MM.1S (cell line): ENCODE data around the gene DYRK3.
A peak's percentile ranks its signal among the peaks of the same experiment; 100 is the strongest.

Experiments used
- DNase-seq: peaks from one replicate; pipeline ENCODE4 v3.0.0-alpha.2; 2015
- H2AFZ ChIP-seq: fragments of 300-600 bp; sonication (generic); 2 replicates; pipeline ENCODE4 v1.6.0; 2016; ENCODE audit warnings: antibody characterized with exemption, low read length
- H3F3A ChIP-seq: fragments of 300-600 bp; sonication (generic); 2 replicates; pipeline ENCODE4 v1.6.1; 2016; ENCODE audit warnings: mild to moderate bottlenecking, antibody characterized with exemption, low read length, moderate library complexity, mixed read lengths; ENCODE audit not compliant: insufficient read depth
- H3K27ac ChIP-seq: fragments of 300-600 bp; sonication (generic); 2 replicates; pipeline ENCODE4 v1.5.1; 2016; ENCODE audit warnings: mild to moderate bottlenecking, low read length
- H3K27me3 ChIP-seq: fragments of 300-600 bp; sonication (generic); replicated peaks from 2 replicates; pipeline ENCODE4 v1.6.0; 2016; ENCODE audit warnings: low read length; ENCODE audit not compliant: insufficient read depth
- H3K36me3 ChIP-seq: fragments of 300-600 bp; sonication (generic); replicated peaks from 2 replicates; pipeline ENCODE4 v1.6.1; 2016; ENCODE audit warnings: mild to moderate bottlenecking, low read length, mixed read lengths; ENCODE audit not compliant: insufficient read depth
- H3K4me1 ChIP-seq: fragments of 300-600 bp; sonication (generic); 2 replicates; pipeline ENCODE4 v1.6.1; 2016; ENCODE audit warnings: low read length, mixed read lengths
- H3K4me2 ChIP-seq: fragments of 300-600 bp; sonication (generic); 2 replicates; pipeline ENCODE4 v1.6.0; 2016; ENCODE audit warnings: low read depth, low read length
- H3K4me3 ChIP-seq: fragments of 300-600 bp; sonication (generic); 2 replicates; pipeline ENCODE4 v1.5.1; 2016; ENCODE audit warnings: low read length, mixed read lengths
- H3K79me2 ChIP-seq: fragments of 300-600 bp; sonication (generic); 2 replicates; pipeline ENCODE4 v1.6.1; 2016; ENCODE audit warnings: mixed run types, low read length, mixed read lengths
- H3K9ac ChIP-seq: fragments of 300-600 bp; sonication (generic); 2 replicates; pipeline ENCODE4 v1.6.1; 2016; ENCODE audit warnings: low read length, mixed read lengths
- H3K9me2 ChIP-seq: fragments of 300-600 bp; sonication (generic); replicated peaks from 2 replicates; pipeline ENCODE4 v1.6.1; 2016; ENCODE audit warnings: mild to moderate bottlenecking, low read length, mixed read lengths; ENCODE audit not compliant: insufficient read depth
- H3K9me3 ChIP-seq: fragments of 300-600 bp; sonication (generic); replicated peaks from 2 replicates; pipeline ENCODE4 v1.6.1; 2016; ENCODE audit warnings: mild to moderate bottlenecking, low read length, mixed read lengths; ENCODE audit not compliant: insufficient read depth
- H4K20me1 ChIP-seq: fragments of 300-600 bp; sonication (generic); 2 replicates; pipeline ENCODE4 v1.6.1; 2016; ENCODE audit warnings: mild to moderate bottlenecking, low read length, moderate library complexity, mixed read lengths; ENCODE audit not compliant: insufficient read depth
- EZH2 ChIP-seq: fragments of 300-600 bp; sonication (generic); optimal IDR thresholded peaks from 2 replicates; pipeline ENCODE3; 2017; ENCODE audit warnings: low read depth, mild to moderate bottlenecking, antibody characterized with exemption, low read length, mixed read lengths
- EZH2phosphoT487 ChIP-seq: fragments of 300-600 bp; sonication (generic); IDR thresholded peaks from 2 replicates; pipeline ENCODE4 v1.6.1; 2018; ENCODE audit warnings: antibody characterized with exemption, low read length
- TF ChIP-seq, protein P1 (sequence below): fragments of 300-600 bp; sonication (generic); IDR thresholded peaks from 2 replicates; pipeline ENCODE4 v1.5.1; 2016; ENCODE audit warnings: antibody characterized with exemption, low read length, mixed read lengths

Gene DYRK3

DNA sequence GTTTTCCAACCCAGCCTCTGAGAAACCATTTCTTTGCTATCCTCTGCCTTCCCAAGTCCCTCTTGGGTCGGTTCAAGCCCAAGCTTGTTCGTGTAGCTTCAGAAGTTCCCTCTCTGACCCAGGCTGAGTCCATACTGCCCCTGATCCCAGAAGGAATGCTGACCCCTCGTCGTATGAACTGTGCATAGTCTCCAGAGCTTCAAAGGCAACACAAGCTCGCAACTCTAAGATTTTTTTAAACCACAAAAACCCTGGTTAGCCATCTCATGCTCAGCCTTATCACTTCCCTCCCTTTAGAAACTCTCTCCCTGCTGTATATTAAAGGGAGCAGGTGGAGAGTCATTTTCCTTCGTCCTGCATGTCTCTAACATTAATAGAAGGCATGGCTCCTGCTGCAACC, 46.8 kb upstream of the DYRK3 start:
- peaks cover 47% of the 10 kb centered on the region for H3K36me3 ChIP-seq
- H3K9me2 ChIP-seq, result no peaks in the 10 kb centered on the region
- peaks cover 39% of the 10 kb centered on the region for H3F3A ChIP-seq
- H3K79me2 ChIP-seq, result peaks cover 52% of the 10 kb centered on the region
- no peaks in the 10 kb centered on the region for H3K9me3 ChIP-seq
- H3K4me2 ChIP-seq, result no peak overlapping the region
- no peaks in the 10 kb centered on the region for H3K4me1 ChIP-seq
- no peak overlapping the region for H3K4me3 ChIP-seq
- H3K9ac ChIP-seq, result no peak overlapping the region
- peaks cover under 1% of the 10 kb centered on the region for H4K20me1 ChIP-seq
- TF ChIP-seq, protein P1, sequence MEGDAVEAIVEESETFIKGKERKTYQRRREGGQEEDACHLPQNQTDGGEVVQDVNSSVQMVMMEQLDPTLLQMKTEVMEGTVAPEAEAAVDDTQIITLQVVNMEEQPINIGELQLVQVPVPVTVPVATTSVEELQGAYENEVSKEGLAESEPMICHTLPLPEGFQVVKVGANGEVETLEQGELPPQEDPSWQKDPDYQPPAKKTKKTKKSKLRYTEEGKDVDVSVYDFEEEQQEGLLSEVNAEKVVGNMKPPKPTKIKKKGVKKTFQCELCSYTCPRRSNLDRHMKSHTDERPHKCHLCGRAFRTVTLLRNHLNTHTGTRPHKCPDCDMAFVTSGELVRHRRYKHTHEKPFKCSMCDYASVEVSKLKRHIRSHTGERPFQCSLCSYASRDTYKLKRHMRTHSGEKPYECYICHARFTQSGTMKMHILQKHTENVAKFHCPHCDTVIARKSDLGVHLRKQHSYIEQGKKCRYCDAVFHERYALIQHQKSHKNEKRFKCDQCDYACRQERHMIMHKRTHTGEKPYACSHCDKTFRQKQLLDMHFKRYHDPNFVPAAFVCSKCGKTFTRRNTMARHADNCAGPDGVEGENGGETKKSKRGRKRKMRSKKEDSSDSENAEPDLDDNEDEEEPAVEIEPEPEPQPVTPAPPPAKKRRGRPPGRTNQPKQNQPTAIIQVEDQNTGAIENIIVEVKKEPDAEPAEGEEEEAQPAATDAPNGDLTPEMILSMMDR, result no peak
- no peak for TF ChIP-seq EZH2phosphoT487
- H2AFZ ChIP-seq, result no peak overlapping the region
- H3K27me3 ChIP-seq, result no peaks in the 10 kb centered on the region
- no peak overlapping the region for H3K27ac ChIP-seq
- DNase-seq, result no peak

- Histone ChIP-seq H3F3A (peaks cover 35% of the 10 kb centered on the region), H3K27me3 (no peaks in the 10 kb centered on the region), H3K79me2 (peaks cover 45% of the 10 kb centered on the region), H3K4me1 (no peaks in the 10 kb centered on the region), H3K9me2 (no peaks in the 10 kb centered on the region), H3K4me3 (no peak overlapping the region), H4K20me1 (no peaks in the 10 kb centered on the region; the same call in 1 of the 2 replicates), H3K36me3 (peaks cover 42% of the 10 kb centered on the region), H3K27ac (no peak overlapping the region), H3K4me2 (no peak overlapping the region), H2AFZ (no peak overlapping the region), H3K9ac (no peak overlapping the region), H3K9me3 (no peaks in the 10 kb centered on the region)
- no peak for DNase-seq
- no peak for TF ChIP-seq EZH2phosphoT487
- TF ChIP-seq, protein P1, result no peak
- TF ChIP-seq EZH2, result no peak
Observed at GRCh38 chr1:206589206-206589605, 46.1 kb upstream of the DYRK3 start.

DNA sequence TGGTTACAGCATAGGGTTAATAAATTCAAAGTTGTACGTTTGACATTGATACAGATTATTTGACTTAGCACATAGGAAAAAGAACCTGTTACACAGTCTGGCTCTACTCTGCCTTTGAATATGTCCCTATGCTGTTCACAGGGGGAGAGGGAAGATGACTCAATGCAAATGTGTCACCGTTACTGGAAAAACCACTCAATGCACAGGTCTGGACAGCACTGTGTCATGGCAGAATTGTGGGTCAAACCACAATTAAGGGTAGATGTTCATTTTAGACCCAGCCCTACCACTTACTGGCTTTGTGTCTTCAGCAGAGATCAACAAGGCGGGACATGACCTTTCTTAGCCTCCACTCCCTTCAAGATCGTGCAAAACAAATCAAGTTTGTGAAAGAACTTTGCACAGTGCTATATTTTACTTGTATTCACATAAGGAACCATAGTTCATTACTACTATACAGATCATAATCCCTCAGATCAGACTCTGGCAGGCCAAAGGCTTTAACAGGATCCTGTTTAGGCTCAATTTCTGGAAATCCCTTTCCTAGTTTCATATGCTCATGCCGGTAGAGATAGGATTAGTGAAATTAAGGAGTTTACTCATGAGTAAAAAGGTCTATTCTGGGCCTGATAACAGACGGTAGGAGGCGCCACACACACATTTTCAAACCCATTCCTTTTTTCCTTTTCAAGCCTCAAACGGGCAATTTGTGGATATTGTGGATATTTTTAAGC, 45.1 kb upstream of the DYRK3 start:
- Histone ChIP-seq H3K9me3 (no peaks in the 10 kb centered on the region), H3F3A (peaks cover 34% of the 10 kb centered on the region), H3K4me2 (no peak overlapping the region), H3K36me3 (peaks cover 32% of the 10 kb centered on the region), H3K79me2 (peaks cover 35% of the 10 kb centered on the region), H3K9me2 (no peaks in the 10 kb centered on the region), H3K27me3 (no peaks in the 10 kb centered on the region), H3K9ac (no peak overlapping the region), H3K4me3 (no peak overlapping the region), H3K4me1 (no peaks in the 10 kb centered on the region), H3K27ac (no peak overlapping the region), H4K20me1 (no peaks in the 10 kb centered on the region; the same call in 1 of the 2 replicates), H2AFZ (no peak overlapping the region)
- no peak for TF ChIP-seq EZH2phosphoT487
- TF ChIP-seq, protein P1, result peak; percentile 55
- no peak for DNase-seq
